ENCODE results near the gene EMID1. TPM values are rescaled to one million over a fixed set of nuclear protein-coding genes. Genes with fewer than 3 reads are reported as not detected.

Gene EMID1
- polyA plus RNA-seq, 1 experiment: 1.1 TPM

DNA sequence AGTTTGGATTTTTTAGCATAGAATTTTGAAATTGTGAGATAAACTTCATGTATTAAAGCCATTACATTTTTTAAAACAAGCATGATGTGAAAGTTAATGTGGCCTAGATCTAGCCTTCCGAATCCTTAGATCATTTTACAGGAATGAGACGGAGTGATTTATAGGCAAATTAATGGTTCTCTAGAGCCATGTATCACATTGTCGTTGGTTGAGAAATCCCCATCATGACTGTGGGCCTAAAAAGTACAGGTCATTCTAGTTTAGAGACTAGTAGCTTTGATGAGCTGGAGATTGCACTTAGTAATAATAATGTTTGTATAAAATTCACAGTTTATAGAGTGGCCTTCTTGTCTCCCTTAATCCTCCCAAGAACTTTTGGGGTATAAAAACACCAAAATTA lies 69.5 kb downstream of the EMID1 start:
- ChIA-PET POLR2A (interaction anchor here (0.6 kb wide), 1 partner anchor 313 kb away, joined by 3 read pairs; no protein-coding TSS in a partner anchor), CTCF (no interaction called here)
- Histone ChIP-seq H3K27ac (ENCODE audit: low read depth, low read length) (no peak overlapping the region), H3K27me3 (ENCODE audit: control insufficient read depth, insufficient read depth, low read length) (no peaks in the 10 kb centered on the region), H3K4me3 (ENCODE audit: low read depth, low read length) (no peak overlapping the region), H3K9me3 (ENCODE audit: control insufficient read depth, insufficient read depth, low read length) (no peaks in the 10 kb centered on the region)
- no peak for DNase-seq (ENCODE audit: low read depth, low spot score)
- no peak for TF ChIP-seq CTCF (IDR thresholded peaks at IDR 0.05; ENCODE audit: low read depth, low read length)

- Histone ChIP-seq H3K27ac (ENCODE audit: low read depth, low read length) (no peak overlapping the region), H3K27me3 (ENCODE audit: control insufficient read depth, insufficient read depth, low read length) (no peaks in the 10 kb centered on the region), H3K4me3 (ENCODE audit: low read depth, low read length) (no peak overlapping the region), H3K9me3 (ENCODE audit: control insufficient read depth, insufficient read depth, low read length) (no peaks in the 10 kb centered on the region)
- no peak for TF ChIP-seq CTCF (IDR thresholded peaks at IDR 0.05; ENCODE audit: low read depth, low read length)
- POLR2A ChIA-PET: interaction anchor here (1.5 kb wide), 1 partner anchor 12 kb away, joined by 8 read pairs; no protein-coding TSS in a partner anchor
- CTCF ChIA-PET: no interaction called here
- DNase-seq (ENCODE audit: low read depth, low spot score): no peak
These were observed 70.3 kb downstream of the EMID1 start for GRCh38 chr22:29275819-29276565.

GRCh38 chr22:29277927-29278326 lies 72.2 kb downstream of the EMID1 start:
- Histone ChIP-seq H3K9me3 (ENCODE audit: control insufficient read depth, insufficient read depth, low read length) (no peaks in the 10 kb centered on the region), H3K4me3 (ENCODE audit: low read depth, low read length) (no peak overlapping the region), H3K27ac (ENCODE audit: low read depth, low read length) (no peak overlapping the region), H3K27me3 (ENCODE audit: control insufficient read depth, insufficient read depth, low read length) (no peaks in the 10 kb centered on the region)
- no peak for TF ChIP-seq CTCF (IDR thresholded peaks at IDR 0.05; ENCODE audit: low read depth, low read length)
- ChIA-PET CTCF (interaction anchor here (1.4 kb wide), 1 partner anchor 28 kb away, joined by 6 read pairs; the partner anchor contains the start of gene GAS2L1), POLR2A (interaction anchor here (0.7 kb wide), 1 partner anchor 28 kb away, joined by 3 read pairs; the partner anchor contains the start of gene GAS2L1)
- no peak for DNase-seq (ENCODE audit: low read depth, low spot score)

DNA sequence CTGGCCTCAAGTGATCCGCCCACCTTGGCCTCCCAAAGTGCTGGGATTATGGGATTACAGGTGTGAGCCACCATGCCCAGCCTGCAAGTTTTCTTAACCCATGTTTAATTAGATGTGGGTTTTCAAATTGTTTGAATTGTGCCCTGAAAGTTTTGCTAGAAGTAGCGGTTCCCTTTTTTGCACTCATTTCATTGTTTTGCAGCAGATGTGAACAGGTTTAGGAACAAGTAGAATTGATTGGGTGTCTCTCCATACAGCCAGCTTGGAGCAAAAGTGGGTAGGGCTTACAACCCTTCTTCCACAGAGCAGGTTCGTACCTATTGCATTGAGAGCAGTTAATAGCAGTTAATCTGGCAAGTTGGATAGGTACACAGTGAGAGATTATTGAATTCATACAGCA lies 78.5 kb downstream of the EMID1 start:
- DNase-seq (ENCODE audit: low read depth, low spot score): no peak
- no peak for TF ChIP-seq CTCF (IDR thresholded peaks at IDR 0.05; ENCODE audit: low read depth, low read length)
- H3K27me3 ChIP-seq (ENCODE audit: control insufficient read depth, insufficient read depth, low read length): no peaks in the 10 kb centered on the region
- CTCF ChIA-PET: no interaction called here
- H3K4me3 ChIP-seq (ENCODE audit: low read depth, low read length): no peak overlapping the region
- no peaks in the 10 kb centered on the region for H3K9me3 ChIP-seq (ENCODE audit: control insufficient read depth, insufficient read depth, low read length)
- POLR2A ChIA-PET: no interaction called here
- no peak overlapping the region for H3K27ac ChIP-seq (ENCODE audit: low read depth, low read length)

DNA sequence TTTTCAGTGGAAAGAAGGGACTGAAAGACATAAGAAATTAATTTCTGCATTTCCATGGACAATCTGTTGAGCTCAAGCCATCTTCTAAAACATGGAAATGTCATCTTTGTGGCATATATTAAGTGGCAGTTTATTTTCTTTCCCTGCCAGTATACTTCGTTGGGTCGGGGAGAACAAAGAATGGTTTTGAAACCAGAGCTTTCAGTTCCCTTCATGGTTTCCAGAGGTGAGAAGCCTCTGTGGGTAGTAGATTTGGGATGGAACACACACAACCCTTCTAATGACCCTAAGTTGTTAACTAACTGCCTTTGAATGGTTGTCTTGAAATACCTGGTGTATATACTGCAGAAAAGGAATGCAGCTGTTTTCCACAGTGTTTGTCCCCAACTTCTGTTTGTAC lies 83.1 kb downstream of the EMID1 start:
- no peak for DNase-seq (ENCODE audit: low read depth, low spot score)
- POLR2A ChIA-PET: interaction anchor here (0.7 to 0.9 kb wide), 2 partner anchors 17 to 18 kb away, joined by 3 to 4 read pairs; partner anchors contain the start of gene GAS2L1
- CTCF ChIA-PET: no interaction called here
- Histone ChIP-seq H3K9me3 (ENCODE audit: control insufficient read depth, insufficient read depth, low read length) (no peaks in the 10 kb centered on the region), H3K27ac (ENCODE audit: low read depth, low read length) (no peak overlapping the region), H3K4me3 (ENCODE audit: low read depth, low read length) (no peak overlapping the region), H3K27me3 (ENCODE audit: control insufficient read depth, insufficient read depth, low read length) (no peaks in the 10 kb centered on the region)
- TF ChIP-seq CTCF (IDR thresholded peaks at IDR 0.05; ENCODE audit: low read depth, low read length): no peak
